ENCODE data around the gene EDN3.

The EDN3 gene, protein sequence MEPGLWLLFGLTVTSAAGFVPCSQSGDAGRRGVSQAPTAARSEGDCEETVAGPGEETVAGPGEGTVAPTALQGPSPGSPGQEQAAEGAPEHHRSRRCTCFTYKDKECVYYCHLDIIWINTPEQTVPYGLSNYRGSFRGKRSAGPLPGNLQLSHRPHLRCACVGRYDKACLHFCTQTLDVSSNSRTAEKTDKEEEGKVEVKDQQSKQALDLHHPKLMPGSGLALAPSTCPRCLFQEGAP

DNA sequence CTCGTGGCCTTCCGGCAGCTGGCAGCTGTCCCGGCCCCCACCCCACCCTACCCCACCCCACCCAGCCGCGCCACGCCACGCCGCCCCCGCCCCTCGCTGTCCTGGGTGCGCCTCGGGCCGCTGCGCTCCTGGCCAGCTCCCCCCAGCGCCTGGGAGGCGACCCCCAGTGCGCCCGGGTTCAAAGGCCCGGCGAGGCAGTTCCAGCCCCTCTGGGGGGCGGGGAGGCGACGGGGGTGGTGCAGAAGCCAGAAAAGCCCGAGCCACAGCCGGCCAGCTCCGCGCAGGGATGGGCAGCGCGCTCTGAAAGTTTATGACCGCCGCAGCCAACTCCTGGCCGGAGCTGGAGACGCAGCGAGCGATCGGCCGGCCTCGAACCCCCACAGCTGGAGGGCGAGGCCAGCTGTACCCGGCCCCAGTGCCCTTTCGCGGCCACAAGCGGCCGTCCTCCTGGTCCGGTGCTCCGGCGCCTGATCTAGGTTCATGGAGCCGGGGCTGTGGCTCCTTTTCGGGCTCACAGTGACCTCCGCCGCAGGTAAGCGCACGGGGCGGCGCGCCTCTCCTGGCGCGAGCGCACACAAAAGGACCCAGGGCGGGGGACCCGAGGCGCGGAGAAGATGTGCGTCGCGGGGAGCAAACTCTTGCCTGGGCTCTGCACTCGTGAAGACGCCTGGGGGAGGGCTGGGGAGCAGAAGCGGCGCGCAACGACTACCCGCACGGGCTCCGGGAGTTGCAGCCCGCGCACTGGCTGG lies at the start of gene EDN3:
Gene EDN3 (plus strand): TSS at position 279 of the 749 bp plus-strand sequence. CDS start 202 bp downstream, at position 481.
- H3K4me3 ChIP-seq (ENCODE audit: low read depth, low read length), result no peak within 1 kb of the TSS
- TF ChIP-seq, protein P1, sequence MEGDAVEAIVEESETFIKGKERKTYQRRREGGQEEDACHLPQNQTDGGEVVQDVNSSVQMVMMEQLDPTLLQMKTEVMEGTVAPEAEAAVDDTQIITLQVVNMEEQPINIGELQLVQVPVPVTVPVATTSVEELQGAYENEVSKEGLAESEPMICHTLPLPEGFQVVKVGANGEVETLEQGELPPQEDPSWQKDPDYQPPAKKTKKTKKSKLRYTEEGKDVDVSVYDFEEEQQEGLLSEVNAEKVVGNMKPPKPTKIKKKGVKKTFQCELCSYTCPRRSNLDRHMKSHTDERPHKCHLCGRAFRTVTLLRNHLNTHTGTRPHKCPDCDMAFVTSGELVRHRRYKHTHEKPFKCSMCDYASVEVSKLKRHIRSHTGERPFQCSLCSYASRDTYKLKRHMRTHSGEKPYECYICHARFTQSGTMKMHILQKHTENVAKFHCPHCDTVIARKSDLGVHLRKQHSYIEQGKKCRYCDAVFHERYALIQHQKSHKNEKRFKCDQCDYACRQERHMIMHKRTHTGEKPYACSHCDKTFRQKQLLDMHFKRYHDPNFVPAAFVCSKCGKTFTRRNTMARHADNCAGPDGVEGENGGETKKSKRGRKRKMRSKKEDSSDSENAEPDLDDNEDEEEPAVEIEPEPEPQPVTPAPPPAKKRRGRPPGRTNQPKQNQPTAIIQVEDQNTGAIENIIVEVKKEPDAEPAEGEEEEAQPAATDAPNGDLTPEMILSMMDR (conservative IDR thresholded peaks at IDR 0.05; ENCODE audit: low read depth, low read length), result no peak
- no peak for DNase-seq (ENCODE audit: low read depth)

DNA sequence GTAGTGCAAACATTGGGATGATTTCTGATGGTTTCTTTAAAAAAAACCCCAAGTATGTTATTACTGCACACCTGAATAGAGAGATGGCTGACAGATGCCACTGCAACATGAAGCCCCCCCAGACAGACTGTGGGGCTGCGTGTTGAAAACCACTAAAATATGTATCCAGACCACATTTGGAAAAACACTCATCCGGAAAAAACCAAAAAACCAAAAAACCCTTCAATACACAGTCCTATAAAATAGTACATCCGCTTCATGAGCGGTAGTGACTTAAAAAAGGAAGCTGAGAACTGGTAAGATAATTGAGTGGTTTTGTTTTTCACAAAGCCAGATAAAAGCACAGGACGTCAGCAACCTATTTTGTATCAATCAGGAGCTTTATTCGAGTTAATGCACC lies 47.1 kb upstream of the EDN3 start:
- no peak for DNase-seq (ENCODE audit: low read depth)
- no peak overlapping the region for H3K4me3 ChIP-seq (ENCODE audit: low read depth, low read length)
- TF ChIP-seq, protein P1 (conservative IDR thresholded peaks at IDR 0.05; ENCODE audit: low read depth, low read length), result no peak

DNA sequence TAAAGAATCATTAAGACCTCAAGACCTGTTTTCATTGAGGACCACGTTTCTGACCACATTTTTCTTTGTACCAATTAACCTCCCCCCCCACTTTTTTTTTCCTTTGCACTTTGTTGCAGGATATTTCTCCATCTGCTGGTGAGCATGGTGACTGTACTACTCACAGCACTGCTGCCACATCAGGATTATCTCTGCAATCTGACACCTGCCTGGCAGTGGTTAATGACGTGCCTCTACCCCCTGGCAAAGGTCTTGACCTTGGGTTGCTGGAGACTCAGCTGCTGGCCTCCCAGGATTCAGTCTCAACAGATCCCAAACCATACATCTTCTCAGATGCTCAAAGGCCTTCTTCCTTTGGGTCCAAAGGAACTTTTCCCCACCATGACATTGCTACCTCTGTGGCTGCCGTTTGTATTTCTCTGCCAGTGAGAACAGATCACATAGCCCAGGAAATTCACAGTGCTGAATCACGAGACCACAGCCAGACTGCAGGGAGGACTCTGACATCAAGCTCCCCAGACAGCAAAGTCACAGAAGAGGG lies 46.6 kb upstream of the EDN3 start:
- DNase-seq (ENCODE audit: low read depth), result no peak

DNA sequence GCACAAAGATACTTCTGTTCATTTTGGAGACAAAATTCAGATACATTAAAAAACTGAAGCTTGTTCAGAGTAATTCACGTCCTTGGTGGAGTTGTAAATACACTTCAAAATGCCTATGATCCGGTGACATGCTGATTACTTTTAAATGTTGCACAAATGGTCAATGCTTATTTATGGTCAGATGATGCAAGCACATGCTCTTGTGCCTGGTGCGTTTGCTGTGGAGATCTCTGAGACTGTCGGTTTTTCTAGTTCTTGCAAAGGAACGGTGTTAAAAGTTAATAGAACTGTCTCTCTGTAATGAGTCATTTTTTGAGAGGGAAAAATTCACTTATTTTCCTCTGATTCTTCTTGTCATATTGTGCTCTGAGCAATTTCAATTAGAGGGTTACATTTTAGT lies 45.2 kb upstream of the EDN3 start:
- no peak for DNase-seq (ENCODE audit: low read depth)
- no peak overlapping the region for H3K4me3 ChIP-seq (ENCODE audit: low read depth, low read length)
- TF ChIP-seq, protein P1 (conservative IDR thresholded peaks at IDR 0.05; ENCODE audit: low read depth, low read length), result no peak

More for the DNA sequence above, 46.6 kb upstream of the EDN3 start:
- TF ChIP-seq, protein P1 (conservative IDR thresholded peaks at IDR 0.05; ENCODE audit: low read depth, low read length), result no peak
- no peak overlapping the region for H3K4me3 ChIP-seq (ENCODE audit: low read depth, low read length)

DNA sequence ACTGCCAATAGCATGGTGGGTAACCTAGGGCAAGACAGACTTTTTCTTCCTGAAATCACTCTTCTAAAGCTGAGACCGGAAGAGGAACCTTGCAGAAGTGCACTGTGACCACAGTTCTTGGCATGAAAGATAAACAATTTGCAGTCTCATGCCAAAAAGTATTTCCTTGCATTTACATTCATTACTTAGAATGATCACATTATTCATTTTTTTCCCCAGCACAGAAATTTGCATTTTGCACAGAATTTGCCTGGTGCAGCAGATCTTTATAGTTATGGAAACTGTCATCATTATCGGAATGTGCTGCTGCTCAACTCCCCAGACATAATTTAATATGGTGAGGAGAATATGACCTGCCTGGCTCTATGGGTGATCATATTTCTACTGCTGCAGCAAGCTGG lies 42.2 kb upstream of the EDN3 start:
- TF ChIP-seq, protein P1 (conservative IDR thresholded peaks at IDR 0.05; ENCODE audit: low read depth, low read length), result no peak
- no peak overlapping the region for H3K4me3 ChIP-seq (ENCODE audit: low read depth, low read length)
- DNase-seq (ENCODE audit: low read depth), result no peak

DNA sequence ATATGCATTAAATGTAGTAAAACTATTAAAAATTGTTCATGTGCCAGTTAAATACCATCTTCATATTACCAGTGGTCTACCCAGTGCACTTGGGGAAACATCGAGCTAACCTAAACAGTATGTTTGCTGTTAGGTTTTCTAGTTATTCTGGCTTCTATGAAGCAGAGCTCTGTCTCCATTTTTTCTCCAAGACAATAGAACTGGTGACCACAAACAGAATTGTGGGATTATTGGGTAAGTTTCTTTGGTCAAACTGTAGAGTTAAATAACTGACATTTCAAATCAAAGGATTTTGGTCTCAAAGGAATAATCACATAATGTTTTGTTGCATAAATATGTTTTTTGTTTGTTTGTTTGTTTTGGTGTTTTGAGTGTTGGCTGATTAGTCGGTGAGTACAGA lies 40.5 kb upstream of the EDN3 start:
- no peak overlapping the region for H3K4me3 ChIP-seq (ENCODE audit: low read depth, low read length)
- no peak for DNase-seq (ENCODE audit: low read depth)
- TF ChIP-seq, protein P1 (conservative IDR thresholded peaks at IDR 0.05; ENCODE audit: low read depth, low read length), result no peak
